ENCODE results near the gene ENGASE.

ENGASE gene

DNA sequence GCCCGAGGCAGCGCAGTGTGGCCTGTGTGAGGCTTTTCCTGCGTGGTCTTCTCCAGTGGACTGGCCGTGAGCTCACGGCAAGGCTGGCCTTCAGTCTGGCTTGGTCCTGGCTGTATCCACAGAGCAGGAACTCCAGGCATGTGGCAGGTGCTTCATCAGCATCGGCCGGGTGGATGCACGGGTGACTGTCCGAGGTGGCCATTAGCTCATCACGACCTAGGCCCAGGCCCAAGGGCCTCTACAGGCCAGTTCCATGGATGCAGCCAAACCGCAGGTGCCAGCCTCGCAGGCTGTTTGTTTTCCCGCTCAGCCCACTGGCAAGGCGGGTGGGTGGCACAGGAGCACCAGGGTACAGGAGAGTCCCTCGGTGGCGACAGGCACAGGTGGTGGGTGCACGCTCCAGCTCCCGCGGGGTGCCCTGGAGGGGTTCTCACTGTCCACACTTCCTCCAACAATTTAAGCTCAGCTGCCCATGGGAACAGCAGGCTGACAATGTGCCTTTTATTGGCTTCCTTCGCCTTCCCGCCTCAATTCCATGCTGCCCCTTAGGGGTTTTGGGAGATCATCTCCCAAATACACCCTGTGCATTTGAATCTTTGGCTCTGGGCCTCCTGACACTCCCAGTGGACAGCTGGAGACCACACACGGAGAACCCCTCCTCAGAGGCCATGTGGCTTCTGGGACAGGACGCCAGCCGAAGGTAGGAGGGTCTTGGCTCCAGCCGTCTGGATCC is 33.0 kb downstream of the ENGASE start:
- TF ChIP-seq FOXM1 (IDR thresholded peaks at IDR 0.05; ENCODE audit: borderline replicate concordance, low read depth) (no peak), TAF1 (IDR thresholded peaks at IDR 0.05; ENCODE audit: low read depth) (no peak), NFIC (IDR thresholded peaks at IDR 0.05) (no peak), RAD21 (IDR thresholded peaks at IDR 0.05; ENCODE audit: low read depth) (no peak), EP300 (IDR thresholded peaks at IDR 0.05; ENCODE audit: borderline replicate concordance) (no peak), TEAD4 (IDR thresholded peaks at IDR 0.05) (no peak), EGR1 (IDR thresholded peaks at IDR 0.05) (no peak), CREB1 (IDR thresholded peaks at IDR 0.05; ENCODE audit: low read depth) (no peak), CEBPB (IDR thresholded peaks at IDR 0.05) (no peak), YY1 (IDR thresholded peaks at IDR 0.05; ENCODE audit: low read depth) (no peak), ZBTB7A (IDR thresholded peaks at IDR 0.05; ENCODE audit: low read depth) (no peak), TCF12 (IDR thresholded peaks at IDR 0.05; ENCODE audit: low read depth) (no peak)
- TF ChIP-seq, protein P1, sequence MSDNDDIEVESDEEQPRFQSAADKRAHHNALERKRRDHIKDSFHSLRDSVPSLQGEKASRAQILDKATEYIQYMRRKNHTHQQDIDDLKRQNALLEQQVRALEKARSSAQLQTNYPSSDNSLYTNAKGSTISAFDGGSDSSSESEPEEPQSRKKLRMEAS (IDR thresholded peaks at IDR 0.05) = no peak
- TF ChIP-seq, protein P2, sequence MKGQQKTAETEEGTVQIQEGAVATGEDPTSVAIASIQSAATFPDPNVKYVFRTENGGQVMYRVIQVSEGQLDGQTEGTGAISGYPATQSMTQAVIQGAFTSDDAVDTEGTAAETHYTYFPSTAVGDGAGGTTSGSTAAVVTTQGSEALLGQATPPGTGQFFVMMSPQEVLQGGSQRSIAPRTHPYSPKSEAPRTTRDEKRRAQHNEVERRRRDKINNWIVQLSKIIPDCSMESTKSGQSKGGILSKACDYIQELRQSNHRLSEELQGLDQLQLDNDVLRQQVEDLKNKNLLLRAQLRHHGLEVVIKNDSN (IDR thresholded peaks at IDR 0.05) = no peak
- TF ChIP-seq, protein P3, sequence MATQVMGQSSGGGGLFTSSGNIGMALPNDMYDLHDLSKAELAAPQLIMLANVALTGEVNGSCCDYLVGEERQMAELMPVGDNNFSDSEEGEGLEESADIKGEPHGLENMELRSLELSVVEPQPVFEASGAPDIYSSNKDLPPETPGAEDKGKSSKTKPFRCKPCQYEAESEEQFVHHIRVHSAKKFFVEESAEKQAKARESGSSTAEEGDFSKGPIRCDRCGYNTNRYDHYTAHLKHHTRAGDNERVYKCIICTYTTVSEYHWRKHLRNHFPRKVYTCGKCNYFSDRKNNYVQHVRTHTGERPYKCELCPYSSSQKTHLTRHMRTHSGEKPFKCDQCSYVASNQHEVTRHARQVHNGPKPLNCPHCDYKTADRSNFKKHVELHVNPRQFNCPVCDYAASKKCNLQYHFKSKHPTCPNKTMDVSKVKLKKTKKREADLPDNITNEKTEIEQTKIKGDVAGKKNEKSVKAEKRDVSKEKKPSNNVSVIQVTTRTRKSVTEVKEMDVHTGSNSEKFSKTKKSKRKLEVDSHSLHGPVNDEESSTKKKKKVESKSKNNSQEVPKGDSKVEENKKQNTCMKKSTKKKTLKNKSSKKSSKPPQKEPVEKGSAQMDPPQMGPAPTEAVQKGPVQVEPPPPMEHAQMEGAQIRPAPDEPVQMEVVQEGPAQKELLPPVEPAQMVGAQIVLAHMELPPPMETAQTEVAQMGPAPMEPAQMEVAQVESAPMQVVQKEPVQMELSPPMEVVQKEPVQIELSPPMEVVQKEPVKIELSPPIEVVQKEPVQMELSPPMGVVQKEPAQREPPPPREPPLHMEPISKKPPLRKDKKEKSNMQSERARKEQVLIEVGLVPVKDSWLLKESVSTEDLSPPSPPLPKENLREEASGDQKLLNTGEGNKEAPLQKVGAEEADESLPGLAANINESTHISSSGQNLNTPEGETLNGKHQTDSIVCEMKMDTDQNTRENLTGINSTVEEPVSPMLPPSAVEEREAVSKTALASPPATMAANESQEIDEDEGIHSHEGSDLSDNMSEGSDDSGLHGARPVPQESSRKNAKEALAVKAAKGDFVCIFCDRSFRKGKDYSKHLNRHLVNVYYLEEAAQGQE (IDR thresholded peaks at IDR 0.05; ENCODE audit: low read depth) = no peak

DNA sequence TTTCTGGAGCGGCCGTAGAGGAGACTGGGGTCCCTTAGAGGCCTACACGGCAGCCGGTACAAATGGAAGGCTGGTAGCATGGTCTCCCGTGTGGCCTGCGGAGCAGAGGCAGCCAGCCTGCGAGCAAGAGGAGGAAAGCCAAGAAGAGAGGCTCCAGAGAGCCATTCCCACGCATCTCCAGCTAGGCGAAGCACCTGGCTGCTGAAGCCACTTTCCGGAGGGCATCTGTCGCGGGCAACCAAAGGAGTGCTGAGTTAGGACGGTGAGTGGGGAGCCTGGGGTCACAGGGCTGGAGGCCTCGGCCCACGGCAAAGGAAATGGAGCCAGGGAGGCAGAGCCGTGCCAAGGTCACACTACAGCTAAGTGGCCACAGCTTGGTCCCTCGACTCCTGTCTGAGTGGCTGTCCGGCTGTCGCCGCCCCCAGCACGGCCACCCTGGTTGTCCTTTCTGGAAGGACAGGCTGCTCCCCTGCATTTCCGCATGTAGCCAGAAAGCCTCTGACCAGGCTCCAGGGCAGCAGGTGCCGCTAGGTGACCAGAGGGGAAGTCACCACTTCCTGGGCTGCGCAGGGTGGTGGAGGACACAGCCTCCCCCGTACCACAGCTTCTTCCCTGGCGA is 33.7 kb downstream of the ENGASE start:
- TF ChIP-seq TCF12 (IDR thresholded peaks at IDR 0.05; ENCODE audit: low read depth) = no peak
- no peak for TF ChIP-seq EP300 (IDR thresholded peaks at IDR 0.05; ENCODE audit: borderline replicate concordance)
- no peak for TF ChIP-seq TEAD4 (IDR thresholded peaks at IDR 0.05)

DNA sequence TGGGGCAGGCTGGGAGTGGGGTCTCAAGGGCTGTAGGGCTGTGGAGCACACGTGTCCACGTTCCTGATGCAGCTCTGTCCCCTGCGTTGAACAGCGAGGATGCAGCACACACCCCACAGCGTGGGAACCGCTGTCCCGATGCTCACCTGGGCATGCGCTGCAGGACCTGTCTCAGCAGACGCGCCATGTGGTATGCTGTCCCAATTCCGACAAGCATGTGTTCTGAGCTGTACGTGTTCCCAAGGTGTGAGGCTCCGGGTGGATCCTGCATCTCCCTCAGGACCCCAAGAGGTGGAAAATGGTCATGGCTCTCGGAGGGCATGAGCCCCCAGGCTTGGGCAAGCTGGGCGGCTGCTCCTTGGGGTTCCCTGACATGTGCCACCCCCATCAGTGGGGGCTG is 34.2 kb downstream of the ENGASE start:
- TF ChIP-seq, protein P1 (IDR thresholded peaks at IDR 0.05) = no peak
- TF ChIP-seq, protein P3 (IDR thresholded peaks at IDR 0.05; ENCODE audit: low read depth) = no peak
- TF ChIP-seq TEAD4 (IDR thresholded peaks at IDR 0.05) = no peak
- no peak for TF ChIP-seq CEBPB (IDR thresholded peaks at IDR 0.05)
- TF ChIP-seq, protein P2 (IDR thresholded peaks at IDR 0.05) = no peak

DNA sequence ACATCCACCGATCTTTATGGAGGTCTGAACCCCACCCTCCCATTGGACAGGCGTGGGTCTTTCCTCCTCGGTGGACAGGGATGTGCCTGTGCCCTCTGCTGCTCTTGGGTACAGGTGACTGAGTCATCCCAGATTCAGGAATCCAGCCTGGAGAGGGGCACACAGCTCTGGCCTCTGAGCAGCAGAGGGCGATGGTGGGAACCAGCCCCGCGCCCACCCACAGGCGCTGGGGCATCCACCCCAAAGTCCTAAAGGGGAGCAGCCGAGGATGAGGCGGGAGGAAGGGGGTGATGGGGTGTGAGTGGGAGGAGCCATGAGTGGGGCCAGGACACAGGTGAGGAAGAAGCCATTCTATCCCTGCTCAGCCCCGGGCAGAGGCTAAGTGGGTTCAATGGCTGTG is 35.0 kb downstream of the ENGASE start:
- peak; percentile 21; the same call in 1 of the 2 replicates for TF ChIP-seq RAD21 (IDR thresholded peaks at IDR 0.05; ENCODE audit: low read depth)
- TF ChIP-seq TEAD4 (IDR thresholded peaks at IDR 0.05) = no peak
- TF ChIP-seq FOXM1 (IDR thresholded peaks at IDR 0.05; ENCODE audit: borderline replicate concordance, low read depth) = no peak
- no peak for TF ChIP-seq YY1 (IDR thresholded peaks at IDR 0.05; ENCODE audit: low read depth)
- TF ChIP-seq, protein P2 (IDR thresholded peaks at IDR 0.05) = no peak

DNA sequence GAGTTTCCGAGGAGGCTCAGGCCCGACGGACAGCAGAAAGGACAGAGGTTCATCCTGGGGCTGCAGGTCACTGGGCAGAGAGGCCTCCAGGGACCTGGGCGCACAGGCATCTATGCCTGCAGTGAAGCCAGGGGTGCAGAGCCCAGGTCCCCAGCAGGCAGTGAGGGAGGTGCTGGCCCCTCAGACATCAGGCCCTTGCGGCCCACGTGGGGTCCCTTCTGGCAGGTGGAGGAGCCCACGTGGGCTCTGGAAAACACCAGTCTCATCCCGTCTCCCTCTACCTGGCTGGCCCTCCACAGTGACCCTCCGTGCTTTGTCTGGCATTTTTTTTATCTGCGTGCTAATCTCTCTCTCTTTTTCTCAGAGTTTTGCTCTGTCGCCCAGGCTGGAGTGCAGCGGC is 36.5 kb downstream of the ENGASE start:
- TF ChIP-seq, protein P3 (IDR thresholded peaks at IDR 0.05; ENCODE audit: low read depth) = no peak
- TF ChIP-seq TEAD4 (IDR thresholded peaks at IDR 0.05) = no peak
- TF ChIP-seq YY1 (IDR thresholded peaks at IDR 0.05; ENCODE audit: low read depth) = no peak
- no peak for TF ChIP-seq TCF12 (IDR thresholded peaks at IDR 0.05; ENCODE audit: low read depth)
- no peak for TF ChIP-seq CEBPB (IDR thresholded peaks at IDR 0.05)
- TF ChIP-seq EGR1 (IDR thresholded peaks at IDR 0.05) = no peak
- no peak for TF ChIP-seq CREB1 (IDR thresholded peaks at IDR 0.05; ENCODE audit: low read depth)
- TF ChIP-seq, protein P1 (IDR thresholded peaks at IDR 0.05) = no peak
- no peak for TF ChIP-seq FOXM1 (IDR thresholded peaks at IDR 0.05; ENCODE audit: borderline replicate concordance, low read depth)
- TF ChIP-seq ZBTB7A (IDR thresholded peaks at IDR 0.05; ENCODE audit: low read depth) = no peak
- TF ChIP-seq NFIC (IDR thresholded peaks at IDR 0.05) = no peak
- TF ChIP-seq RAD21 (IDR thresholded peaks at IDR 0.05; ENCODE audit: low read depth) = no peak
- TF ChIP-seq, protein P2 (IDR thresholded peaks at IDR 0.05) = no peak
- TF ChIP-seq TAF1 (IDR thresholded peaks at IDR 0.05; ENCODE audit: low read depth) = no peak
- TF ChIP-seq EP300 (IDR thresholded peaks at IDR 0.05; ENCODE audit: borderline replicate concordance) = no peak
